Large intestine (tissue), 12 donors: ENCODE data around the gene FSD2. TPM values are rescaled to one million over a fixed set of nuclear protein-coding genes. Genes with fewer than 3 reads are reported as not detected.

Experiments used
- DNase-seq, 2 donors: peaks; one replicate each; pipeline versions ENCODE4 v3.0.0 to v3.0.0-alpha.2; 2013
- H3K27ac ChIP-seq: one replicate; pipeline ENCODE4 v1.5.1; 2013; ENCODE audit warnings: low read length
- H3K27me3 ChIP-seq: 2 replicates; pipeline ENCODE4 v1.6.1; 2013; ENCODE audit warnings: low read length; ENCODE audit not compliant: control insufficient read depth, insufficient read depth
- H3K36me3 ChIP-seq: 2 replicates; pipeline ENCODE4 v1.6.1; 2013; ENCODE audit warnings: low read length; ENCODE audit not compliant: control insufficient read depth, insufficient read depth
- H3K4me1 ChIP-seq: one replicate; pipeline ENCODE4 v1.6.1; 2013; ENCODE audit warnings: low read length; ENCODE audit not compliant: control insufficient read depth, insufficient read depth
- H3K4me3 ChIP-seq: one replicate; pipeline ENCODE4 v1.5.1; 2013; ENCODE audit warnings: low read length
- H3K9me3 ChIP-seq: one replicate; pipeline ENCODE4 v1.6.1; 2013; ENCODE audit warnings: mild to moderate bottlenecking, low read depth, low read length, moderate library complexity; ENCODE audit not compliant: control insufficient read depth
- WGBS: methylation state at CpG from one replicate; pipeline ENCODE4 v1.1.5; 2013; ENCODE audit warnings: low lambda C conversion rate; ENCODE audit not compliant: insufficient coverage; 5-methylcytosine and 5-hydroxymethylcytosine counted together
- long read RNA-seq, 11 donors: transcript quantifications; one replicate each; lab custom pipeline, GENCODE V29; 2026
- polyA plus RNA-seq: library from polyadenylated mRNA; unstranded; fragments of 120-200 nt; gene quantifications from one replicate; pipeline ENCODE4 v1.2.1, GENCODE V29; 2013

The FSD2 gene, protein sequence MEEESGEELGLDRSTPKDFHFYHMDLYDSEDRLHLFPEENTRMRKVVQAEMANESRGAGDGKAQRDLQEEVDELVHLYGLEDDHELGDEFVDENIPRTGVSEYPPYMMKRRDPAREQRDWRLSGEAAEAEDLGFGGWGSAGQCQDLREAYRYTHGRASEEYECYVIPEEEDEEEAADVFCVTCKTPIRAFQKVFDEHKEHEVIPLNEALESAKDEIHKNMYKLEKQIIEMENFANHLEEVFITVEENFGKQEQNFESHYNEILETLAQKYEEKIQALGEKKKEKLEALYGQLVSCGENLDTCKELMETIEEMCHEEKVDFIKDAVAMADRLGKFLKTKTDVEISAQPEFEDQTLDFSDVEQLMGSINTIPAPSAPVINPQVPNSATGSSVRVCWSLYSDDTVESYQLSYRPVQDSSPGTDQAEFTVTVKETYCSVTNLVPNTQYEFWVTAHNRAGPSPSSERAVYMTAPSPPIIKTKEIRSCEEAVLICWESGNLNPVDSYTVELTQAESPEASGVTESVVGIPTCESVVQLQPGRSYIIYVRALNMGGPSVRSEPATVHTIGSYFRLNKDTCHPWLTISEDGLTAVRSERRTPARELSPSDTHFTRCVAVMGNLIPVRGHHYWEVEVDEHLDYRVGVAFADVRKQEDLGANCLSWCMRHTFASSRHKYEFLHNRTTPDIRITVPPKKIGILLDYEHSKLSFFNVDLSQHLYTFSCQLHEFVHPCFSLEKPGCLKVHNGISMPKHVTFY
- polyA plus RNA-seq: 0.07 TPM
- long read RNA-seq, donor 1, partial matches to known transcripts: 0 of 5 reads
- long read RNA-seq, donor 1, other reads (novel, unspliced or antisense): 5 of 5 reads
- long read RNA-seq, donor 2: 0 reads
- long read RNA-seq, donor 3: 0 reads
- long read RNA-seq, donor 4: 0 reads
- long read RNA-seq, donor 5, partial matches to known transcripts: 0 of 6 reads
- long read RNA-seq, donor 5, other reads (novel, unspliced or antisense): 6 of 6 reads
- long read RNA-seq, donor 6: 0 reads
- long read RNA-seq, donor 7: 0 reads
- long read RNA-seq, donor 8: 0 reads
- long read RNA-seq, donor 9: 0 reads
- long read RNA-seq, donor 10: 0 reads
- long read RNA-seq, donor 11: 0 reads

DNA sequence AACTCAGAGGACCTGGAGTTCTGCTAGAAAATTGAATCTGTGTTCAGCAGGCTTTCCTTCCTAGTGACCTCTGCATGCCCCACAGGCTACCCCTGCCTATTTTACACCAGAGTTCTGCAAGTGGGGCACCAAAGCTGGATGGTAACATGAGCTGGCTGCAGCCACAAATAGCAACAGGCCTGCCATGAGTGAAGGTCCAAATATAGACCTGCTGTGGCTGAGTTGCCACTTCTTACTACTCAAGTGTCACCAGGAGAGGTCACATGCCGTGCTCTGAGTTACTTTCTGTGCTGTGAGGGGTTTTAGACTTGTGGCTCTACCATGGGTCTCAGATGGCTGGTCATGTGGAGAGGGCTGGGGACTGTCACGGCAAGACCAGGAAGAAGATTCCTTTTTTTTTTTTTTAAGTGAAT lies at the start of gene FSD2:
Gene FSD2 (minus strand): TSS at position 76 of the 413 bp plus-strand sequence. CDS start 18,679 bp downstream, outside the sequence.
- no CpG with 5 or more reads among the region's 2 CpGs for WGBS
- Histone ChIP-seq H3K9me3 (no peaks in the 10 kb centered on the region), H3K27me3 (no peaks in the 10 kb centered on the region), H3K4me3 (no peak within 1 kb of the TSS), H3K27ac (no peak within 1 kb of the TSS), H3K36me3 (no peaks in the 10 kb centered on the region), H3K4me1 (no peaks in the 10 kb centered on the region)
- DNase-seq: no peak

DNA sequence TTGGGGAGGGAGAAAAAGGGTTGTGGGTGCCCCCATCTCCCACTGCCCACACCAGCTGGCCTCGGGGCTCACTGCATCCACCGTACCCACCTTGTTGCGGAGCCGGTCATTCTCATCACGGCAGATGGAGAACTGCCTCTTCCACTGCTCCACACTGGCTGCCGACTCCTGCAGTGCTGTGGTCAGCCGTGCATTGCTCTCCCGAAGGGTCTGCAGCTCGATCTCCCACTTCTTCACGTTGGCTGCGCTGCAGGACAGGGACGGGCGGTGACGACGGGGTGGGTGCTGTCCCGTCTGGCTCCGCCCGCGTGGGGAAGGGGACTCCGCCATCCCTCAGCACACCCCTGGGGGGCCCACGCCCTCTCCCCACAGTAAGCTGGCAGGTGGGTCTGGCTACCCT lies 48.7 kb upstream of the FSD2 start:
- no peak overlapping the region for H3K4me3 ChIP-seq
- no peak overlapping the region for H3K27ac ChIP-seq
- WGBS: no CpG with 5 or more reads among the region's 21 CpGs
- no peaks in the 10 kb centered on the region for H3K9me3 ChIP-seq
- no peak for DNase-seq
- H3K4me1 ChIP-seq: peaks cover 5% of the 10 kb centered on the region
- H3K36me3 ChIP-seq: no peaks in the 10 kb centered on the region
- H3K27me3 ChIP-seq: no peaks in the 10 kb centered on the region

DNA sequence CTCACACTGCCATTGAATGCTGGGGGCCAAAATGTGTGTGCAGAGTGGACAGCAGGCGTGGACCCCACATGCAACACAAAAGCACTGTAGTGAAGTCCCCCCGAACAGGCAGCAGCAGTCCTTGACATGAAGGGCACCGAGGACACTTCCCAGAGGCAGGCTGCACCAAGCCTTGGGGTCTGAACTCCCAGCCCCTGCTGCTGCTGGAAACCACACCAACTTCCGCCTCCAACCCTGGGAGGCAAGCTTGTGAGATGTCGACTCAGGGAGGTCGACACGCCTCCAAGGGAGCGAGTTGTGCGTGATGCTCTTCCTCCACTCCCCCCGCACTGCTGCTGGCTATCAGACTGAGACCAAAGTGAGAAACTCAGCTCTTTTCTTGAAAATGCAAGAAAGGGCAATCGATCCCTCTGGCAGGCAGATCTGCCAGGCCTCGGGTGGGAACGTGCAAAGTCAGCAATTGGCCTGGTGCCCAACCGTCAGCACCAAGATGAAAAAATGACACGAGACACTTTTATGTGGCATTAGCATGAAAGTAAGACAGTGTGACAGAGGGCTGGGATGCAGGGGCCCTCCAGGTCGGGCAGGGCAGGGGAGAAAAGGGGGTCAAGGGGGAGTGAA lies 47.2 kb upstream of the FSD2 start:
- no peaks in the 10 kb centered on the region for H3K36me3 ChIP-seq
- H3K9me3 ChIP-seq: no peaks in the 10 kb centered on the region
- no CpG with 5 or more reads among the region's 16 CpGs for WGBS
- H3K27ac ChIP-seq: no peak overlapping the region
- peaks cover 5% of the 10 kb centered on the region for H3K4me1 ChIP-seq
- H3K27me3 ChIP-seq: no peaks in the 10 kb centered on the region
- H3K4me3 ChIP-seq: no peak overlapping the region
- no peak for DNase-seq

DNA sequence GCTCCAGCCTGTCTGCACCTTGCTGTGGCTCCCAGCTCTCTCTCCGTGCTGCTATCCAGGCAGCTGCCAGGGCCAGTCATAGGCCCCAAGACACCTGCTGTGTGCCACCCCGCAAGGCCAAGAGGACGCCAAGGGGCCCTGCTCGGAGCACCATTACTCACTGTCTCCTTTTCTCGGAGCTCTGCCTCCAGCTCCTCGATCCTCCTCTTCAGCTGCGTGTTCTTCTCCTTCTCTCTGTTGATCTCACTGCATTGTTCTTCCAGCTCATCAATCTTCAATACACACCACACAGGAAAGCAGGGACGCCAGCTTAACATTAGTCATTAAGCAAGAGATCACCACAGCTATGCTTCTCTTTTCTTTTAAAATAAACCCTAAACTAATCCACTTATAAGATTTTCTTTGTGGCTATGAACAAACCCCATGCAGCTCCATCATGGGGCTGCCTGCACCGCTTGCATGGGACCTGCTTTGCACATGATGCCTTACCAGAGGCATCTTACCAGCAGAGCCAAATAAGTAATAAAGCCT lies 46.2 kb upstream of the FSD2 start:
- H3K27me3 ChIP-seq: no peaks in the 10 kb centered on the region
- no peak overlapping the region for H3K27ac ChIP-seq
- no peaks in the 10 kb centered on the region for H3K36me3 ChIP-seq
- 42% methylated on average over 2 of the region's 9 CpGs for WGBS
- no peak overlapping the region for H3K4me3 ChIP-seq
- DNase-seq: no peak
- H3K4me1 ChIP-seq: peaks cover 5% of the 10 kb centered on the region
- no peaks in the 10 kb centered on the region for H3K9me3 ChIP-seq

DNA sequence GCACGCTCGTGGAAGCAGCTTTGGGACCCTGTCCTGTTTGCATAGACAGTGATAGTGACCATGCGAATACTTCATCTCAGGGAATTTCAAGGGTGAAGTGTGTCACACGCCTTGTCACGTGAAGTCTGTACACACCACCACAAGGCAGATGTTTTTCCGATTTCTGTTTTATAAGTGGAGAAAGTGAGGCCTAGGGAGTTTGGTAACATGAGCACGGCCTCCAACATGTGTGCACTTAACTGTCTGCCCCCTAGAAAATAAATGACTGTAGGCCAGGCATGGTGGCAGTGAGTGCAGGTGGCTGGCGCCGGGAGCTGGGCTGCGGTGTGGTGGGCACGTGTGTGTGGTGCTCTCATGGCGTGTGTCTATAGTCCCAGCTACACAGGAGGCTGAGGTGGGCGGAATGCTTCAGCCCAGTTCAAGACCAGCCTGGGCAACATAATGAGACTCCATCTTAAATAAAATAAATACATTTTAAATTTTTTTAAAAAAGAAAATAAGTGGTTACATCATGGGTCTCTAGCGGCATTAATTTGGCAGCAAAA lies 45.5 kb upstream of the FSD2 start:
- H3K27ac ChIP-seq: no peak overlapping the region
- no peak for DNase-seq
- no peaks in the 10 kb centered on the region for H3K9me3 ChIP-seq
- H3K4me3 ChIP-seq: no peak overlapping the region
- H3K36me3 ChIP-seq: no peaks in the 10 kb centered on the region
- H3K4me1 ChIP-seq: peaks cover 5% of the 10 kb centered on the region
- no peaks in the 10 kb centered on the region for H3K27me3 ChIP-seq
- no CpG with 5 or more reads among the region's 14 CpGs for WGBS

DNA sequence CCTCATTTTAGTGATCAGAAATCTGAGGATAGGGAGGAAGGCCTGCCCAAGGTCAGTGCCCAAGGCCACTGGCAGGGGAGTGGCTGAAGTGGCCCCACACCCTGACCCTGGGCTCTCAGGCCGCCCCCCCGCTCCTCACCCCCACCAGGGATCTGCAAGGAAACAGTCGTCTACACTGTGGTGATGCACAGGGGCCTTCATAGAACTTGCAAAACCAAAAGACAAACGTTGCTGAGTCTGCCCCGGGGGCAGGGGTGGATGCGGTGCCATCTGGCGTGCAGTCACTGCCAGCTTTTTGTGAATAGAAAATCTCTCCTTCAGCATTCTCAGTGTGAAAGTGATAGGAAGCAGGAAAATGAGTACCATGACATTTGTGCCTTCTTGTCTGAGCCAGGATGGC lies 44.9 kb upstream of the FSD2 start:
- Histone ChIP-seq H3K27ac (no peak overlapping the region), H3K4me1 (peaks cover 5% of the 10 kb centered on the region), H3K9me3 (no peaks in the 10 kb centered on the region), H3K4me3 (no peak overlapping the region), H3K36me3 (no peaks in the 10 kb centered on the region), H3K27me3 (no peaks in the 10 kb centered on the region)
- DNase-seq: no peak
- 100% methylated on average over 1 of the region's 7 CpGs for WGBS

DNA sequence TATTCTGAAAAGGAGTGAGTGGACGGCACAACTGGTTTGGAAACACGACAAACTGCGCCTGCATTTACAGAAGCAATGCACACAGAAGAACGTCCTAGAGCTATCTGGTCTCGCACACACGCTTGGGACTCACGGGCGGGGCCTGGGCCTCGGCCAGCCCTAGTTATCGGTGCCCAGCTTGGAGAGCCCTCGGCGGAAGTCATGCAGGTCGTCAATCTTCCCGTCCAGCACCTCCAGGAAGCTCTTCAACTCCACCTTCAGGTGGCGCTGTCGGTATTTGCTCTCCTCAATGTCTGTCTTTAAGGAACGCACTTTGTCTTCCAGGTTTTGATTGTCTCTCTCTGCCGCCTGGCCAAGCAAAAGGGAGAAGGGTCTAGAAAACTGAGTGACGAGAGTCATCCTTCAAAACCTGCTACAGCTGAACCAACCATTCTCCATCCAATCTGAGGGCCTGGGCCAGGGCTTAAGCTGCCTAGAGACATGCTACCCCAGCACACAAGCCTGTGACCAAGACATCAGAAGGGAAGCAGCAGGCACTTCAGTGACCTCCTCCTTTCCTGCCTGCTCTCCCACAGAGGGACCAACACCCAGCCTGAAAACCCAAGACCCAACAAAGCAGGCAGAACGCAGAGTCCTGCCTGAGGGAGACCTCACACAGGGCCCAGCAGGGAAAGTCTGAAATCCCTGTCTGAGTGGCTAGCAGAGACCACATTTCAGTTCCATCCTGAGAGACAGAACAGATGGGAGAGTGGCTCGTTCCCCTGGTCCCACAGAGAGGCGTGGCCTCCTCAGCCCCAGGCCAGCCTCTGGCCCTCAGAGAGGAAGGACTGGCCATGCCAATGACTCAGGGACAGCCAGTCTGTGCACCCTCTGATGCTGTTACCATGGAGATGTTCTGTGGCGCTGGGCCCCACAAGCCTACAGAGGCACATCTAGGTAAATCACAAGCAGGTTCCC lies 44.0 kb upstream of the FSD2 start:
- no peaks in the 10 kb centered on the region for H3K36me3 ChIP-seq
- H3K9me3 ChIP-seq: no peaks in the 10 kb centered on the region
- H3K27ac ChIP-seq: no peak overlapping the region
- H3K4me1 ChIP-seq: peaks cover 5% of the 10 kb centered on the region
- no CpG with 5 or more reads among the region's 23 CpGs for WGBS
- no peaks in the 10 kb centered on the region for H3K27me3 ChIP-seq
- peak; percentile 85 to 87 for DNase-seq
- H3K4me3 ChIP-seq: no peak overlapping the region

DNA sequence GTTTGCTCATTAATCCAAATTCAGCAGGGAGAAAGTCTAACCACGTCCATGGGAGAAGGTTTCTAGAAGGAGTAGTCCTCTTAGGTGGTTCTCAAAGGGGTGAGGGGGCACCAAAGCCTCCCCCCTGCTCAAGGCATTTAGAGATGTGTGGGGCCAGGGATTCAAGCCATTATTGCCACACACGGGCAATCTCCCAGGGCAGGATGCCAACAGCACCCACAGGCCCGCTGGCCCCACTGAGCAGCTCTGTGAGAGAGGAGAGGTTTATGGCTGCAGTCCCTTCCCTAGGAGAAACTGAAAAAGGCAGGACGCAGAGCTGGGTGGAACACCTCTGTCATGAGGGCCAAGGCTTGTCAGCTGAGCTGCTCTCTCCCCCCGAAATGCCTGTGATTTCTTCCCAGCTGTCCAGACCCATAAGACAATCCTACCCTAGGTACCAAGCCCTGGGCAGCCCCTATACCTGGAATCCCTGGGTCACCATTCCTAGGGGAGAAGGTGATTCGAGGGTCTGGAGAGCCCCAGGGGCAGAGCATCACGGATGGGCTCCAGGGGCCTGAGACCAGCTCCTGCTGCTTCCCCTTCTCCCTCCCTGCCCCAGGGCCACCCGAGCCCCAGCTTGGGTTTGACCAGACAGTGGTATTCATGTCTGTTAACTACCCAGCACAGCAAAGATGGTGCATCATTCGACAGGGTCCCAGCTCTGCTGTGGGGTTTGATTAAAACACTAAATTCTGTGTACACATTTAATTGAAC lies 42.5 kb upstream of the FSD2 start:
- DNase-seq: no peak
- Histone ChIP-seq H3K27me3 (no peaks in the 10 kb centered on the region), H3K9me3 (no peaks in the 10 kb centered on the region), H3K27ac (no peak overlapping the region), H3K36me3 (no peaks in the 10 kb centered on the region), H3K4me3 (no peak overlapping the region), H3K4me1 (peaks cover 5% of the 10 kb centered on the region)
- no CpG with 5 or more reads among the region's 9 CpGs for WGBS
